ENCODE measurements around the gene MRPL14. TPM values are rescaled to one million over a fixed set of nuclear protein-coding genes. Genes with fewer than 3 reads are reported as not detected.
A peak's percentile ranks its signal among the peaks of the same experiment; 100 is the strongest.

MRPL14 gene
- total and polyA plus RNA-seq, 2 of the 8 experiments (the other 6 are each of a cell fraction or from before 2014, with no cell fraction given) = 82.0 to 97.1 TPM

DNA sequence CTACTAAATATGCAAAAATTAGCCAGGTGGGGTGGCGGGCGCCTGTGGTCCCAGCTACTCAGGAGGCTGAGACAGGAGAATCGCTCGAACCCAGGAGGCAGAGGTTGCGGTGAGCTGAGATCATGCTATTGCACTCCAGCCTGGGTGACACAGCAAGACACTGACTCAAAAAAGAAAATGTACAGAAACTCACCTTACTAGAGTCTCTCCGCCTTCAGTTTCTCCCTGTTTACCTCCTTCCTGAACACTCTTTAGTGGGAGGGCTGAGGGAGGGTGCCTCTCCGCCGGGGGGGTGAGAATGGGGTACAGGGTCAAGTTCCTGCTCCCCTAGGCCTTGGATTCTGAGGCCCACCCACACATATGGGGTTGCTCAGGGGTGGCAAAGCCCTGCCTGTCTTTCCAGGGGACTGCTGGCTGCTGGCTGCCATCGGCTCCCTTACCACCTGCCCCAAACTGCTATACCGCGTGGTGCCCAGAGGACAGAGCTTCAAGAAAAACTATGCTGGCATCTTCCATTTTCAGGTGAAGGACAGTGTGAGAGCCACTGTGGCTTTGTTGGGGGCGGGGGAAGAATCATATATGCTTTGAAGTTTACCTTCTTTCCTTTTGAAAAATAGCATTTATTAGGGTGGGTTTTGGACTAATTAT, 44.8 kb upstream of the MRPL14 start:
- H2BK20ac ChIP-seq (ENCODE audit: low read length) = no peak overlapping the region
- no peak overlapping the region for H3K56ac ChIP-seq (replicated peaks; ENCODE audit: insufficient read length, low read depth, low read length)
- DNase-seq (ENCODE audit: low read depth in 1 of 2, low spot score in 2 of 2) (no peak), FAIRE-seq (no peak)
- no peak overlapping the region for H3K27ac ChIP-seq (ENCODE audit: low read depth, low read length)
- no peak overlapping the region for H3K18ac ChIP-seq (ENCODE audit: extremely low read depth, low read length)
- WGBS, 2 experiments (ENCODE audit: extremely low coverage in 1 of 2, insufficient coverage in 1 of 2, insufficient read length in 1 of 2, insufficient replicate concordance in 2 of 2, low coverage in 1 of 2, low lambda C conversion rate in 2 of 2, missing lambda C conversion rate in 1 of 2) = 82% methylated on average over 12 of the region's 12 CpGs; no CpG with 5 or more reads in 1 of the 2 experiments
- H3K27me3 ChIP-seq (replicated peaks in 1 of 4; ENCODE audit: control insufficient read depth in 3 of 4, extremely low read depth in 1 of 4, insufficient read depth in 3 of 4, low read length in 3 of 4) = no peaks in the 10 kb centered on the region
- CTCF ChIA-PET (ENCODE audit: partially characterized antibody) = interaction anchor here (0.6 to 10.8 kb wide), 30 partner anchors 9 to 315 kb away, joined by 3 to 287 read pairs (median 6); partner anchors contain the start of genes CAPN11, HSP90AB1, MYMX and SLC29A1
- no peak overlapping the region for H3K4me2 ChIP-seq (ENCODE audit: insufficient read depth in 1 of 2, low read depth in 2 of 2, low read length in 2 of 2)
- H3K4me3 ChIP-seq (ENCODE audit: extremely low read depth in 1 of 4, insufficient read depth in 2 of 4, low read depth in 3 of 4, low read length in 4 of 4) = no peak overlapping the region
- H3K9ac ChIP-seq (replicated peaks in 1 of 4; ENCODE audit: extremely low read depth in 1 of 4, low read depth in 3 of 4, low read length in 3 of 4) = no peak overlapping the region
- no peak overlapping the region for H2BK120ac ChIP-seq (replicated peaks; ENCODE audit: low read depth, low read length)
- no peaks in the 10 kb centered on the region for H3K79me1 ChIP-seq (ENCODE audit: low read depth, low read length)
- H3K23ac ChIP-seq (ENCODE audit: insufficient read length) = no peak overlapping the region
- H4K5ac ChIP-seq (ENCODE audit: insufficient read length, low read depth, low read length) = no peak overlapping the region
- no peaks in the 10 kb centered on the region for H3K23me2 ChIP-seq (ENCODE audit: low read depth, low read length)
- no peaks in the 10 kb centered on the region for H3K9me3 ChIP-seq (ENCODE audit: insufficient read depth in 2 of 2, low read depth in 1 of 2, low read length in 1 of 2)
- no peak overlapping the region for H3K4ac ChIP-seq (replicated peaks; ENCODE audit: insufficient read length, low read depth, low read length)
- H2BK5ac ChIP-seq (ENCODE audit: low read depth, low read length) = no peak overlapping the region
- no peaks in the 10 kb centered on the region for H3K36me3 ChIP-seq (ENCODE audit: control insufficient read depth in 2 of 4, insufficient read depth in 4 of 4, low read length in 3 of 4)
- no peak overlapping the region for H2AFZ ChIP-seq (ENCODE audit: low read length)
- H4K91ac ChIP-seq (replicated peaks; ENCODE audit: insufficient read length, low read length) = no peak overlapping the region
- POLR2A ChIA-PET (ENCODE audit: partially characterized antibody) = interaction anchor here (0.5 to 2.6 kb wide), 18 partner anchors 10 to 85 kb away, joined by 3 to 33 read pairs (median 6); partner anchors contain the start of genes HSP90AB1, MYMX and SLC29A1
- H2BK12ac ChIP-seq (ENCODE audit: low read depth, low read length) = 0 out of 2 replicates have a peak overlapping the region, but pooled peaks have one; percentile 68
- H2BK15ac ChIP-seq (ENCODE audit: low read length) = no peak overlapping the region
- no peak overlapping the region for H3K14ac ChIP-seq (ENCODE audit: insufficient read length)
- no peaks in the 10 kb centered on the region for H3K79me2 ChIP-seq (ENCODE audit: control insufficient read depth in 1 of 2, insufficient read depth in 2 of 2, low read length in 2 of 2)
- no peaks in the 10 kb centered on the region for H4K20me1 ChIP-seq (replicated peaks in 1 of 2; ENCODE audit: control insufficient read depth in 1 of 2, insufficient read depth in 2 of 2, low read length in 2 of 2)
- peaks cover 0 to 11% (median 4%) of the 10 kb centered on the region in 4 experiments; a peak in 6 of 7 replicates for H3K4me1 ChIP-seq (replicated peaks in 1 of 4; ENCODE audit: control insufficient read depth in 3 of 4, insufficient read depth in 4 of 4, low read length in 3 of 4)
- H2AK5ac ChIP-seq (ENCODE audit: low read depth, low read length) = no peak overlapping the region
- no peak overlapping the region for H4K8ac ChIP-seq (ENCODE audit: extremely low read depth, insufficient read depth, low read length)
- TF ChIP-seq GABPA (IDR thresholded peaks at IDR 0.05; ENCODE audit: borderline replicate concordance, insufficient read depth, low read length) (no peak), HDAC2 (IDR thresholded peaks at IDR 0.05; ENCODE audit: borderline replicate concordance in 1 of 2, low read depth in 2 of 2, low read length in 2 of 2) (no peak), GTF2F1 (IDR thresholded peaks at IDR 0.05; ENCODE audit: borderline replicate concordance, low read depth, low read length) (no peak), HDAC6 (IDR thresholded peaks at IDR 0.05; ENCODE audit: low read depth, low read length) (no peak), SRF (IDR thresholded peaks at IDR 0.05; ENCODE audit: low read depth, low read length) (no peak), CREB1 (IDR thresholded peaks at IDR 0.05) (no peak), SAP30 (IDR thresholded peaks at IDR 0.05; ENCODE audit: insufficient read depth, insufficient replicate concordance, low read length) (no peak), SP1 (IDR thresholded peaks at IDR 0.05; ENCODE audit: low read depth, low read length) (no peak), SIN3A (conservative IDR thresholded peaks at IDR 0.05 in 1 of 2, IDR thresholded peaks at IDR 0.05 in 1 of 2; ENCODE audit: low read depth in 1 of 2, low read length in 2 of 2) (no peak), MAFK (IDR thresholded peaks at IDR 0.05; ENCODE audit: low read depth, low read length) (no peak)
- TF ChIP-seq, protein P1, sequence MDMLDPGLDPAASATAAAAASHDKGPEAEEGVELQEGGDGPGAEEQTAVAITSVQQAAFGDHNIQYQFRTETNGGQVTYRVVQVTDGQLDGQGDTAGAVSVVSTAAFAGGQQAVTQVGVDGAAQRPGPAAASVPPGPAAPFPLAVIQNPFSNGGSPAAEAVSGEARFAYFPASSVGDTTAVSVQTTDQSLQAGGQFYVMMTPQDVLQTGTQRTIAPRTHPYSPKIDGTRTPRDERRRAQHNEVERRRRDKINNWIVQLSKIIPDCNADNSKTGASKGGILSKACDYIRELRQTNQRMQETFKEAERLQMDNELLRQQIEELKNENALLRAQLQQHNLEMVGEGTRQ (IDR thresholded peaks at IDR 0.05; ENCODE audit: low read length) = no peak
